Liver (tissue), 9 donors: ENCODE data around the gene DNAH10. TPM values are rescaled to one million over a fixed set of nuclear protein-coding genes. Genes with fewer than 3 reads are reported as not detected.

Experiments
- DNase-seq: peaks from one replicate; pipeline ENCODE4 v3.0.0-alpha.2; 2017; ENCODE audit warnings: low spot score
- H3K27ac ChIP-seq, 2 donors: one replicate each; pipeline ENCODE4 v1.7.0; 2013; ENCODE audit warnings: inconsistent platforms in 2 of 2, low read length in 2 of 2, control low read depth in 1 of 2, low read depth in 1 of 2, mild to moderate bottlenecking in 1 of 2
- H3K27me3 ChIP-seq, 4 donors: one replicate each; pipeline versions ENCODE4 v1.6.1 to v1.7.0; 2013; ENCODE audit warnings: low read length in 3 of 4, inconsistent platforms in 1 of 4, mild to moderate bottlenecking in 1 of 4, moderate library complexity in 1 of 4; ENCODE audit not compliant: control insufficient read depth in 4 of 4, insufficient read depth in 4 of 4
- H3K36me3 ChIP-seq, 4 donors: one replicate each; pipeline versions ENCODE4 v1.6.1 to v1.7.0; 2013; ENCODE audit warnings: low read length in 3 of 4, mild to moderate bottlenecking in 3 of 4, low read depth in 1 of 4, moderate library complexity in 1 of 4; ENCODE audit not compliant: control insufficient read depth in 4 of 4, insufficient read depth in 3 of 4
- H3K4me1 ChIP-seq, 4 donors: one replicate each; pipeline versions ENCODE4 v1.6.1 to v1.7.0; 2013; ENCODE audit warnings: low read length in 3 of 4, mild to moderate bottlenecking in 3 of 4, moderate library complexity in 1 of 4; ENCODE audit not compliant: control insufficient read depth in 4 of 4, insufficient read depth in 4 of 4
- H3K4me3 ChIP-seq, 3 donors: one replicate each; pipeline versions ENCODE4 v1.6.1 to v1.7.0; 2013; ENCODE audit warnings: low read length in 3 of 3, control low read depth in 1 of 3, low read depth in 1 of 3, mild to moderate bottlenecking in 1 of 3
- H3K9ac ChIP-seq, 2 donors: one replicate each; pipeline ENCODE4 v1.7.0; 2013; ENCODE audit warnings: low read length in 2 of 2, mild to moderate bottlenecking in 2 of 2, moderate library complexity in 2 of 2, control low read depth in 1 of 2, low read depth in 1 of 2
- H3K9me3 ChIP-seq, 4 donors: one replicate each; pipeline versions ENCODE4 v1.6.1 to v1.7.0; 2013; ENCODE audit warnings: low read length in 3 of 4; ENCODE audit not compliant: control insufficient read depth in 4 of 4
- EGR1 ChIP-seq, 2 donors: IDR thresholded peaks; 2 replicates each; pipeline ENCODE4 v1.6.1; 2016 to 2018; ENCODE audit warnings: antibody characterized with exemption in 2 of 2, low read depth in 2 of 2
- FOXA1 ChIP-seq: IDR thresholded peaks from 2 replicates; pipeline ENCODE4 v1.6.1; 2016; ENCODE audit warnings: antibody characterized with exemption
- FOXA2 ChIP-seq: IDR thresholded peaks from 2 replicates; pipeline ENCODE4 v1.6.1; 2016; ENCODE audit warnings: antibody characterized with exemption
- GABPA ChIP-seq, 2 donors: IDR thresholded peaks in 1 of 2; conservative IDR thresholded peaks in 1 of 2; 2 replicates each; pipeline ENCODE4 v1.6.1; 2016; ENCODE audit warnings: antibody characterized with exemption in 2 of 2, mild to moderate bottlenecking in 1 of 2, moderate library complexity in 1 of 2
- HNF4A ChIP-seq, 2 donors: conservative IDR thresholded peaks; 2 replicates each; pipeline ENCODE4 v1.6.1; 2016; ENCODE audit warnings: antibody characterized with exemption in 2 of 2, mild to moderate bottlenecking in 2 of 2
- HNF4G ChIP-seq: IDR thresholded peaks from 2 replicates; pipeline ENCODE4 v1.6.1; 2016; ENCODE audit warnings: antibody characterized with exemption
- JUND ChIP-seq, 2 donors: IDR thresholded peaks; 2 replicates each; pipeline ENCODE4 v1.6.1; 2016; ENCODE audit warnings: antibody characterized with exemption in 2 of 2
- NR2F2 ChIP-seq: IDR thresholded peaks from 2 replicates; pipeline ENCODE4 v1.6.1; 2016; ENCODE audit warnings: antibody characterized with exemption
- RAD21 ChIP-seq, 2 donors: IDR thresholded peaks; 2 replicates each; pipeline ENCODE4 v1.6.1; 2016; ENCODE audit warnings: antibody characterized with exemption in 2 of 2, mild to moderate bottlenecking in 2 of 2
- RXRA ChIP-seq, 2 donors: IDR thresholded peaks; 2 replicates each; pipeline ENCODE4 v1.6.1; 2017 to 2018; ENCODE audit warnings: antibody characterized with exemption in 2 of 2, mild to moderate bottlenecking in 1 of 2
- SP1 ChIP-seq: IDR thresholded peaks from 2 replicates; pipeline ENCODE4 v1.6.1; 2018; ENCODE audit warnings: antibody characterized with exemption, mild to moderate bottlenecking
- TAF1 ChIP-seq: conservative IDR thresholded peaks from 2 replicates; pipeline ENCODE4 v1.6.1; 2016; ENCODE audit warnings: antibody characterized with exemption, mild to moderate bottlenecking
- YY1 ChIP-seq: IDR thresholded peaks from 2 replicates; pipeline ENCODE4 v1.6.1; 2016; ENCODE audit warnings: antibody characterized with exemption, mild to moderate bottlenecking
- WGBS: extraction: QIAGEN DNeasy Blood & Tissue Kit; methylation state at CpG from one replicate; pipeline ENCODE4 v1.1.7; 2013; 5-methylcytosine and 5-hydroxymethylcytosine counted together
- polyA plus RNA-seq, 2 donors: library from polyadenylated mRNA; stranded (reverse) in 1 of 2; unstranded in 1 of 2; fragments of 200-250 nt in 1 of 2; fragments of >200 nt in 1 of 2; fragmentation: Nextera tagmentation in 1 of 2; extraction: Ambion mirVana in 1 of 2; gene quantifications; one replicate each; pipeline versions ENCODE4 v1.2.1 to v1.2.3, GENCODE V29; 2013 to 2015
- total RNA-seq, 2 donors: library from RNA; depleted of rRNA; stranded (reverse); fragments of >200 nt; gene quantifications; one replicate each; pipeline ENCODE4 v1.2.3, GENCODE V29; 2014
- TF ChIP-seq, protein P1 (sequence below): fragments of 150-350 bp; IDR thresholded peaks from 2 replicates; pipeline ENCODE4 v1.5.1; 2017; ENCODE audit warnings: improper control_type of control experiment, low read depth, low read length; ENCODE audit not compliant: missing input control
- TF ChIP-seq, protein P2 (sequence below): IDR thresholded peaks from 2 replicates; pipeline ENCODE4 v1.6.1; 2016; ENCODE audit warnings: antibody characterized with exemption
- TF ChIP-seq, protein P3 (sequence below): IDR thresholded peaks from 2 replicates; pipeline ENCODE4 v1.6.1; 2016; ENCODE audit warnings: antibody characterized with exemption
- TF ChIP-seq, protein P4 (sequence below): IDR thresholded peaks from 2 replicates; pipeline ENCODE4 v1.6.1; 2016; ENCODE audit warnings: antibody characterized with exemption
- TF ChIP-seq, protein P5 (sequence below): IDR thresholded peaks from 2 replicates; pipeline ENCODE4 v1.6.1; 2016; ENCODE audit warnings: antibody characterized with exemption, mild to moderate bottlenecking
- donor health status: healthy.
- donor health status: healthy.
- donor health status: healthy.
- donor health status: healthy.
- donor health status: healthy.

Gene DNAH10
- total and polyA plus RNA-seq, 4 donors, result 0.05 to 0.47 (median 0.07) TPM

DNA sequence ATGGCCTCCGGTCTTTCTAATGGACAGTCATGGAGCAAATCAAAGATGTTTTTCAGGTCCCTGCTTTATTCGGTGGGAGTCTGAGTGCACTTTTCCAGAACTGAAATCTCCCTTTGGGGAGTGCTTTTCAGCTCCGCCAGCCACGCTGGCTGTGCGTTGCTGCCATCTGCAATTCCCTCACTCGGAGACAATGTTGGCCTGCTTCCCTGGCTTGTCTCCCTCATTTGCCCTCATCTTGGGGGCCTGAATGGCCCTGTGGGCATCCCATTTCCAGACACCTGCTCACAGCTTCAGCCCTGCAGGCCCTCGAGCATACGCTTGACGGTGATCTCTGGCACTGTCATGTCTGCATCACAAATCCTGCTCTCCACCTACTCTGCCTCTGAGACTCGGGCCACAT lies 106.7 kb downstream of the DNAH10 start:
- no peaks in the 10 kb centered on the region for H3K36me3 ChIP-seq
- H3K4me3 ChIP-seq, result no peak overlapping the region
- no peak overlapping the region for H3K9ac ChIP-seq
- H3K4me1 ChIP-seq, result no peaks in the 10 kb centered on the region
- TF ChIP-seq SP1 (no peak), RXRA (IDR thresholded peaks at IDR 0.05) (no peak), RAD21 (IDR thresholded peaks at IDR 0.05) (no peak), YY1 (no peak), FOXA1 (no peak), GABPA (IDR thresholded peaks at IDR 0.05 in 1 of 2, conservative IDR thresholded peaks at IDR 0.05 in 1 of 2) (no peak), EGR1 (IDR thresholded peaks at IDR 0.05; ENCODE audit: low read depth in 2 of 2) (no peak), HNF4A (conservative IDR thresholded peaks at IDR 0.05) (no peak), FOXA2 (no peak), NR2F2 (no peak), TAF1 (no peak), HNF4G (no peak), JUND (IDR thresholded peaks at IDR 0.05) (no peak)
- TF ChIP-seq, protein P1, sequence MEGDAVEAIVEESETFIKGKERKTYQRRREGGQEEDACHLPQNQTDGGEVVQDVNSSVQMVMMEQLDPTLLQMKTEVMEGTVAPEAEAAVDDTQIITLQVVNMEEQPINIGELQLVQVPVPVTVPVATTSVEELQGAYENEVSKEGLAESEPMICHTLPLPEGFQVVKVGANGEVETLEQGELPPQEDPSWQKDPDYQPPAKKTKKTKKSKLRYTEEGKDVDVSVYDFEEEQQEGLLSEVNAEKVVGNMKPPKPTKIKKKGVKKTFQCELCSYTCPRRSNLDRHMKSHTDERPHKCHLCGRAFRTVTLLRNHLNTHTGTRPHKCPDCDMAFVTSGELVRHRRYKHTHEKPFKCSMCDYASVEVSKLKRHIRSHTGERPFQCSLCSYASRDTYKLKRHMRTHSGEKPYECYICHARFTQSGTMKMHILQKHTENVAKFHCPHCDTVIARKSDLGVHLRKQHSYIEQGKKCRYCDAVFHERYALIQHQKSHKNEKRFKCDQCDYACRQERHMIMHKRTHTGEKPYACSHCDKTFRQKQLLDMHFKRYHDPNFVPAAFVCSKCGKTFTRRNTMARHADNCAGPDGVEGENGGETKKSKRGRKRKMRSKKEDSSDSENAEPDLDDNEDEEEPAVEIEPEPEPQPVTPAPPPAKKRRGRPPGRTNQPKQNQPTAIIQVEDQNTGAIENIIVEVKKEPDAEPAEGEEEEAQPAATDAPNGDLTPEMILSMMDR, result no peak
- TF ChIP-seq, protein P2, sequence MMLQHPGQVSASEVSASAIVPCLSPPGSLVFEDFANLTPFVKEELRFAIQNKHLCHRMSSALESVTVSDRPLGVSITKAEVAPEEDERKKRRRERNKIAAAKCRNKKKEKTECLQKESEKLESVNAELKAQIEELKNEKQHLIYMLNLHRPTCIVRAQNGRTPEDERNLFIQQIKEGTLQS, result no peak
- TF ChIP-seq, protein P3, sequence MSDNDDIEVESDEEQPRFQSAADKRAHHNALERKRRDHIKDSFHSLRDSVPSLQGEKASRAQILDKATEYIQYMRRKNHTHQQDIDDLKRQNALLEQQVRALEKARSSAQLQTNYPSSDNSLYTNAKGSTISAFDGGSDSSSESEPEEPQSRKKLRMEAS, result no peak
- TF ChIP-seq, protein P4, sequence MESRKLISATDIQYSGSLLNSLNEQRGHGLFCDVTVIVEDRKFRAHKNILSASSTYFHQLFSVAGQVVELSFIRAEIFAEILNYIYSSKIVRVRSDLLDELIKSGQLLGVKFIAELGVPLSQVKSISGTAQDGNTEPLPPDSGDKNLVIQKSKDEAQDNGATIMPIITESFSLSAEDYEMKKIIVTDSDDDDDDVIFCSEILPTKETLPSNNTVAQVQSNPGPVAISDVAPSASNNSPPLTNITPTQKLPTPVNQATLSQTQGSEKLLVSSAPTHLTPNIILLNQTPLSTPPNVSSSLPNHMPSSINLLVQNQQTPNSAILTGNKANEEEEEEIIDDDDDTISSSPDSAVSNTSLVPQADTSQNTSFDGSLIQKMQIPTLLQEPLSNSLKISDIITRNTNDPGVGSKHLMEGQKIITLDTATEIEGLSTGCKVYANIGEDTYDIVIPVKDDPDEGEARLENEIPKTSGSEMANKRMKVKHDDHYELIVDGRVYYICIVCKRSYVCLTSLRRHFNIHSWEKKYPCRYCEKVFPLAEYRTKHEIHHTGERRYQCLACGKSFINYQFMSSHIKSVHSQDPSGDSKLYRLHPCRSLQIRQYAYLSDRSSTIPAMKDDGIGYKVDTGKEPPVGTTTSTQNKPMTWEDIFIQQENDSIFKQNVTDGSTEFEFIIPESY, result no peak
- TF ChIP-seq, protein P5, sequence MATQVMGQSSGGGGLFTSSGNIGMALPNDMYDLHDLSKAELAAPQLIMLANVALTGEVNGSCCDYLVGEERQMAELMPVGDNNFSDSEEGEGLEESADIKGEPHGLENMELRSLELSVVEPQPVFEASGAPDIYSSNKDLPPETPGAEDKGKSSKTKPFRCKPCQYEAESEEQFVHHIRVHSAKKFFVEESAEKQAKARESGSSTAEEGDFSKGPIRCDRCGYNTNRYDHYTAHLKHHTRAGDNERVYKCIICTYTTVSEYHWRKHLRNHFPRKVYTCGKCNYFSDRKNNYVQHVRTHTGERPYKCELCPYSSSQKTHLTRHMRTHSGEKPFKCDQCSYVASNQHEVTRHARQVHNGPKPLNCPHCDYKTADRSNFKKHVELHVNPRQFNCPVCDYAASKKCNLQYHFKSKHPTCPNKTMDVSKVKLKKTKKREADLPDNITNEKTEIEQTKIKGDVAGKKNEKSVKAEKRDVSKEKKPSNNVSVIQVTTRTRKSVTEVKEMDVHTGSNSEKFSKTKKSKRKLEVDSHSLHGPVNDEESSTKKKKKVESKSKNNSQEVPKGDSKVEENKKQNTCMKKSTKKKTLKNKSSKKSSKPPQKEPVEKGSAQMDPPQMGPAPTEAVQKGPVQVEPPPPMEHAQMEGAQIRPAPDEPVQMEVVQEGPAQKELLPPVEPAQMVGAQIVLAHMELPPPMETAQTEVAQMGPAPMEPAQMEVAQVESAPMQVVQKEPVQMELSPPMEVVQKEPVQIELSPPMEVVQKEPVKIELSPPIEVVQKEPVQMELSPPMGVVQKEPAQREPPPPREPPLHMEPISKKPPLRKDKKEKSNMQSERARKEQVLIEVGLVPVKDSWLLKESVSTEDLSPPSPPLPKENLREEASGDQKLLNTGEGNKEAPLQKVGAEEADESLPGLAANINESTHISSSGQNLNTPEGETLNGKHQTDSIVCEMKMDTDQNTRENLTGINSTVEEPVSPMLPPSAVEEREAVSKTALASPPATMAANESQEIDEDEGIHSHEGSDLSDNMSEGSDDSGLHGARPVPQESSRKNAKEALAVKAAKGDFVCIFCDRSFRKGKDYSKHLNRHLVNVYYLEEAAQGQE, result no peak
- H3K27ac ChIP-seq, result no peak overlapping the region
- WGBS, result 91% methylated on average over 10 of the region's 10 CpGs
- DNase-seq, result no peak
- peaks cover 0 to 5% (median 0%) of the 10 kb centered on the region in 4 donors for H3K9me3 ChIP-seq
- no peaks in the 10 kb centered on the region for H3K27me3 ChIP-seq
